Measurements from ENCODE around the gene LMNA. TPM values are rescaled to one million over a fixed set of nuclear protein-coding genes. Genes with fewer than 3 reads are reported as not detected.
A peak's percentile ranks its signal among the peaks of the same experiment; 100 is the strongest.

The LMNA gene
- total and polyA plus RNA-seq, 2 of the 4 experiments (the other 2 are of a cell fraction) = 563 to 755 TPM

DNA sequence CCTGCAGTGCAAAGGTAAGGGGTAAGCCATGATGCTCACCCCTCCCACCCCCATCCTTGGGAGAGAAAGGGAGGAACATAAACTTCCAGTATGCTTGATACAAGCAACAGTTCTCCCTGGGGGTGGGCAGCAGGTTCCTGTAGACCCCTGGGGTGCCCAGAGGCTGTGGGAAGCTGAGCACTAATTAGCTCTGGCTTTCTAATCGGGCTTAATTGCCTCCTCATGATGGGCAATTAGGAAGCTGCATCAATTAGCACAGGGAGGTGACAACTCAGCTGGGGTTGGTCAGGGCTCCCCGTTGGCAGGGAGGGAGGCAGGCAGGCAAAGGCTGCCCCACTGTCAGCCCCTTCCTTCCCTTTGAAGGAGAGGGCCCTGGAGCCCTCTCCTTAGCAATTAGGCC, 15.7 kb upstream of the LMNA start:
- H3K4ac ChIP-seq (ENCODE audit: low read depth, low read length) = 0 out of 2 replicates have a peak overlapping the region, but pooled peaks have one; percentile 6
- intact Hi-C loops (cut with micrococcal nuclease) (loop anchor here (10.0 kb wide), 1 partner anchor 216 kb away; no protein-coding TSS in a partner anchor), in situ Hi-C loops (cut with MboI; ENCODE audit: low sequenced_read_pairs) (loop anchor here (5.0 kb wide), 2 partner anchors 34 to 219 kb away; no protein-coding TSS in a partner anchor), dilution Hi-C loops (cut with HindIII; ENCODE audit: low sequenced_read_pairs, unreplicated experiment) (no loop called here)
- H3K4me2 ChIP-seq (ENCODE audit: low read depth, low read length) = no peak overlapping the region
- no peak for DNase-seq
- H3K79me1 ChIP-seq (ENCODE audit: low read depth in 1 of 2, low read length in 2 of 2) = peaks cover 23 to 69% of the 10 kb centered on the region in 2 experiments
- no peak overlapping the region for H2BK20ac ChIP-seq (ENCODE audit: low read depth, low read length)
- H3K4me3 ChIP-seq (ENCODE audit: insufficient read depth, low read depth, low read length) = no peak overlapping the region
- H3K9ac ChIP-seq (ENCODE audit: low read depth, low read length) = no peak overlapping the region
- peaks cover 5% of the 10 kb centered on the region; the same call in 1 of the 2 replicates for H3K36me3 ChIP-seq (ENCODE audit: control insufficient read depth, insufficient read depth, low read length)
- H2BK120ac ChIP-seq (ENCODE audit: low read depth, low read length) = no peak overlapping the region
- peak overlapping the region; percentile 16; the same call in 1 of the 2 replicates for H4K91ac ChIP-seq (ENCODE audit: insufficient read depth, low read depth, low read length)
- no peak overlapping the region for H3K27ac ChIP-seq (ENCODE audit: insufficient read depth, low read length)
- H2AK5ac ChIP-seq (ENCODE audit: low read depth, low read length) = peak overlapping the region; percentile 5; the same call in 1 of the 2 replicates
- peak overlapping the region; percentile 55 for H2AK9ac ChIP-seq (replicated peaks; ENCODE audit: low read depth, low read length, poor library complexity)
- no peak overlapping the region for H2BK5ac ChIP-seq (ENCODE audit: low read depth, low read length, poor library complexity, severe bottlenecking)
- H3K18ac ChIP-seq (ENCODE audit: low read depth, low read length) = no peak overlapping the region
- POLR2A ChIA-PET (ENCODE audit: unreplicated experiment) = interaction anchor here (2.0 kb wide), 1 partner anchor 31 kb away, joined by 8 read pairs; no protein-coding TSS in a partner anchor
- no peak overlapping the region for H2AFZ ChIP-seq (replicated peaks; ENCODE audit: low read length, poor library complexity)
- no peak overlapping the region for H4K8ac ChIP-seq (ENCODE audit: low read depth in 2 of 2, low read length in 2 of 2)
- H3K9me3 ChIP-seq (ENCODE audit: control insufficient read depth, insufficient read depth, low read length) = no peaks in the 10 kb centered on the region
- TF ChIP-seq MAZ (IDR thresholded peaks at IDR 0.05; ENCODE audit: borderline replicate concordance, low read depth, low read length) (no peak), RCOR1 (IDR thresholded peaks at IDR 0.05; ENCODE audit: insufficient replicate concordance, low read length) (no peak), RAD21 (IDR thresholded peaks at IDR 0.05; ENCODE audit: low read length) (no peak), MXI1 (IDR thresholded peaks at IDR 0.05; ENCODE audit: borderline replicate concordance, low read depth, low read length) (no peak), POLR2A (IDR thresholded peaks at IDR 0.05; ENCODE audit: low read depth, low read length) (no peak), MAFK (IDR thresholded peaks at IDR 0.05; ENCODE audit: low read depth, low read length) (no peak), CHD1 (IDR thresholded peaks at IDR 0.05; ENCODE audit: low read depth, low read length) (no peak), CEBPB (IDR thresholded peaks at IDR 0.05; ENCODE audit: low read depth, low read length) (no peak), CTCF (conservative IDR thresholded peaks at IDR 0.05; ENCODE audit: low read depth, low read length) (no peak), SMC3 (IDR thresholded peaks at IDR 0.05; ENCODE audit: low read depth, low read length) (no peak), NFE2L2 (IDR thresholded peaks at IDR 0.05; ENCODE audit: low read depth, low read length) (no peak), RFX5 (IDR thresholded peaks at IDR 0.05; ENCODE audit: low read depth, low read length) (no peak), USF2 (IDR thresholded peaks at IDR 0.05; ENCODE audit: low read depth, low read length) (no peak), FOS (IDR thresholded peaks at IDR 0.05; ENCODE audit: low read depth, low read length) (no peak), BHLHE40 (IDR thresholded peaks at IDR 0.05; ENCODE audit: low read depth, low read length) (no peak), ELK1 (IDR thresholded peaks at IDR 0.05; ENCODE audit: borderline replicate concordance, low read depth, low read length) (no peak)
- WGBS, 2 experiments (ENCODE audit: extremely low coverage in 2 of 2, insufficient read length in 1 of 2) = 50% methylated on average over 1 of the region's 2 CpGs; no CpG with 5 or more reads in 1 of the 2 experiments
- no TSS peak for BruUV-seq (replicated peaks)
- peaks cover 28% of the 10 kb centered on the region for H3K4me1 ChIP-seq (ENCODE audit: control insufficient read depth, insufficient read depth, low read length)
- H4K20me1 ChIP-seq (ENCODE audit: insufficient read depth, low read length) = no peaks in the 10 kb centered on the region
- no peak overlapping the region for H3K23ac ChIP-seq (ENCODE audit: low read depth, low read length)
- no peak overlapping the region for H2BK15ac ChIP-seq (ENCODE audit: low read depth, low read length)
- no peaks in the 10 kb centered on the region for H3K27me3 ChIP-seq (ENCODE audit: control insufficient read depth, insufficient read depth, low read length)
- H3K9me1 ChIP-seq (ENCODE audit: insufficient read depth, low read length) = peaks cover 33% of the 10 kb centered on the region
- H3K56ac ChIP-seq (ENCODE audit: extremely low read depth, insufficient read depth, low read length) = no peak overlapping the region
- ATAC-seq (ENCODE audit: low read depth) = no peak
- H4K5ac ChIP-seq (ENCODE audit: low read depth, low read length) = no peak overlapping the region
- H3K14ac ChIP-seq (replicated peaks; ENCODE audit: low read depth, low read length) = no peak overlapping the region
- CTCF ChIA-PET = interaction anchor here (0.5 to 5.6 kb wide), 2 partner anchors 30 to 263 kb away, joined by 3 to 64 read pairs; no protein-coding TSS in a partner anchor
